ENCODE measurements around the gene MYL11.
"Not testable (repeated sequence)": the region's sequence is repeated elsewhere in the genome, so short reads cannot be mapped to it uniquely, and the experiment has no call there.

DNA sequence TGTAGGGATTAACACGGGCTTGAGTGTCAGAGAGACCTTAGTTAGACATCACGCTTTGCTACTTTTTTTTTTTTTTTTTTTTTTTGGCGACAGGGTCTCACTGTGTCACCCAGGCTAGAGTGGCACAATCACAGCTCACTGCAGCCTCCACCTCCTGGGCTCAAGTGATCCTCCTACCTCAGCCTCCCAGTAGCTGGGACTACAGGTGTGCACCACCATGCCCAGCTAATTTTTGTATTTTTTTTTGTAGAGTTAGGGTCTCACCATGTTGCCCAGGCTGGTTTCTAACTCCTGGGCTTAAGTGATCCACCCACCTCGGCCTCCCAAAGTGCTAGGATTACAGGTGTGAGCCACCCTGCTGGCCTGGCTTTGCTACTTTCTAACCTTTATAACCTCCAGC lies 22.0 kb downstream of the MYL11 start:
- not testable (repeated sequence) for TF ChIP-seq SIN3A (IDR thresholded peaks at IDR 0.05; ENCODE audit: borderline replicate concordance, insufficient read depth, low read depth, low read length)
- TF ChIP-seq, protein P1, sequence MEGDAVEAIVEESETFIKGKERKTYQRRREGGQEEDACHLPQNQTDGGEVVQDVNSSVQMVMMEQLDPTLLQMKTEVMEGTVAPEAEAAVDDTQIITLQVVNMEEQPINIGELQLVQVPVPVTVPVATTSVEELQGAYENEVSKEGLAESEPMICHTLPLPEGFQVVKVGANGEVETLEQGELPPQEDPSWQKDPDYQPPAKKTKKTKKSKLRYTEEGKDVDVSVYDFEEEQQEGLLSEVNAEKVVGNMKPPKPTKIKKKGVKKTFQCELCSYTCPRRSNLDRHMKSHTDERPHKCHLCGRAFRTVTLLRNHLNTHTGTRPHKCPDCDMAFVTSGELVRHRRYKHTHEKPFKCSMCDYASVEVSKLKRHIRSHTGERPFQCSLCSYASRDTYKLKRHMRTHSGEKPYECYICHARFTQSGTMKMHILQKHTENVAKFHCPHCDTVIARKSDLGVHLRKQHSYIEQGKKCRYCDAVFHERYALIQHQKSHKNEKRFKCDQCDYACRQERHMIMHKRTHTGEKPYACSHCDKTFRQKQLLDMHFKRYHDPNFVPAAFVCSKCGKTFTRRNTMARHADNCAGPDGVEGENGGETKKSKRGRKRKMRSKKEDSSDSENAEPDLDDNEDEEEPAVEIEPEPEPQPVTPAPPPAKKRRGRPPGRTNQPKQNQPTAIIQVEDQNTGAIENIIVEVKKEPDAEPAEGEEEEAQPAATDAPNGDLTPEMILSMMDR (IDR thresholded peaks at IDR 0.05) = not testable (repeated sequence)
